Mesenchymal stem cell (in vitro differentiated cells and primary cell): ENCODE measurements around the gene MYH16.
A peak's percentile ranks its signal among the peaks of the same experiment; 100 is the strongest.
"Not testable (repeated sequence)": the region's sequence is repeated elsewhere in the genome, so short reads cannot be mapped to it uniquely, and the experiment has no call there.

Source experiments
- DNase-seq: peaks from one replicate; pipeline ENCODE4 v3.0.0-alpha.2; 2013
- H2AFZ ChIP-seq: one replicate; pipeline ENCODE4 v1.6.1; 2013; ENCODE audit warnings: low read depth, mild to moderate bottlenecking, control low read depth, inconsistent platforms, low read length, moderate library complexity
- H2AK5ac ChIP-seq: 2 replicates; pipeline ENCODE4 v1.6.1; 2013; ENCODE audit warnings: low read length, moderate library complexity, mild to moderate bottlenecking, inconsistent platforms; ENCODE audit not compliant: severe bottlenecking
- H2BK120ac ChIP-seq: one replicate; pipeline ENCODE4 v1.6.1; 2013; ENCODE audit warnings: low read depth, mild to moderate bottlenecking, inconsistent platforms, low read length, moderate library complexity
- H2BK12ac ChIP-seq, 2 experiments: one replicate each; pipeline ENCODE4 v1.6.1; 2013; ENCODE audit warnings: inconsistent platforms in 2 of 2, low read length in 2 of 2, mild to moderate bottlenecking in 2 of 2, moderate library complexity in 2 of 2, control low read depth in 1 of 2
- H2BK15ac ChIP-seq: one replicate; pipeline ENCODE4 v1.6.1; 2013; ENCODE audit warnings: mild to moderate bottlenecking, low read depth, inconsistent platforms; ENCODE audit not compliant: poor library complexity, severe bottlenecking
- H2BK5ac ChIP-seq: 2 replicates; pipeline ENCODE4 v1.6.1; 2013; ENCODE audit warnings: low read depth, mild to moderate bottlenecking, low read length, control low read depth, inconsistent platforms; ENCODE audit not compliant: poor library complexity, severe bottlenecking
- H3K14ac ChIP-seq, 2 experiments: one replicate each; pipeline ENCODE4 v1.6.1; 2013; ENCODE audit warnings: inconsistent platforms in 2 of 2, low read length in 2 of 2, control low read depth in 1 of 2, mild to moderate bottlenecking in 1 of 2, moderate library complexity in 1 of 2
- H3K18ac ChIP-seq, 2 experiments: one replicate each; pipeline ENCODE4 v1.6.1; 2013; ENCODE audit warnings: inconsistent platforms in 2 of 2, low read length in 2 of 2, control low read depth in 1 of 2, low read depth in 1 of 2, mild to moderate bottlenecking in 1 of 2
- H3K23ac ChIP-seq, 2 experiments: one replicate each; pipeline ENCODE4 v1.6.1; 2013; ENCODE audit warnings: inconsistent platforms in 2 of 2, low read length in 2 of 2, mild to moderate bottlenecking in 2 of 2, moderate library complexity in 2 of 2, control low read depth in 1 of 2
- H3K27ac ChIP-seq: 2 replicates; pipeline ENCODE4 v1.5.1; 2013; ENCODE audit warnings: mild to moderate bottlenecking, moderate library complexity, low read length, control low read depth, inconsistent platforms; ENCODE audit not compliant: poor library complexity, severe bottlenecking
- H3K27me3 ChIP-seq, 2 experiments: 2 replicates each; pipeline versions ENCODE4 v1.6.1 to v1.7.0; 2013; ENCODE audit warnings: low read length in 2 of 2, mild to moderate bottlenecking in 2 of 2, moderate library complexity in 2 of 2, control low read depth in 1 of 2, inconsistent platforms in 1 of 2; ENCODE audit not compliant: control insufficient read depth in 1 of 2, insufficient read depth in 1 of 2
- H3K36me3 ChIP-seq, 2 experiments: 2 replicates each; pipeline versions ENCODE4 v1.6.1 to v1.7.0; 2013; ENCODE audit warnings: low read length in 2 of 2, control low read depth in 1 of 2, inconsistent platforms in 1 of 2, low read depth in 1 of 2, mild to moderate bottlenecking in 1 of 2; ENCODE audit not compliant: insufficient read depth in 2 of 2, control insufficient read depth in 1 of 2
- H3K4ac ChIP-seq, 2 experiments: one replicate each; pipeline ENCODE4 v1.6.1; 2013; ENCODE audit warnings: inconsistent platforms in 2 of 2, low read length in 2 of 2, mild to moderate bottlenecking in 2 of 2, moderate library complexity in 2 of 2, control low read depth in 1 of 2, low read depth in 1 of 2
- H3K4me1 ChIP-seq: 2 replicates; pipeline ENCODE4 v1.6.1; 2013; ENCODE audit warnings: low read depth, low read length, control low read depth; ENCODE audit not compliant: control insufficient read depth, insufficient read depth
- H3K4me2 ChIP-seq: 2 replicates; pipeline ENCODE4 v1.6.1; 2013; ENCODE audit warnings: low read length, mild to moderate bottlenecking, inconsistent platforms; ENCODE audit not compliant: poor library complexity, severe bottlenecking
- H3K4me3 ChIP-seq, 2 experiments: 2 replicates each; pipeline versions ENCODE4 v1.5.1 to v1.7.0; 2013; ENCODE audit warnings: low read length in 2 of 2, mild to moderate bottlenecking in 2 of 2, control low read depth in 1 of 2, low read depth in 1 of 2; ENCODE audit not compliant: insufficient read depth in 1 of 2
- H3K79me1 ChIP-seq: replicated peaks from 2 replicates; pipeline ENCODE4 v1.6.1; 2013; ENCODE audit warnings: mild to moderate bottlenecking, control low read depth, low read length, inconsistent platforms; ENCODE audit not compliant: poor library complexity, severe bottlenecking
- H3K9ac ChIP-seq: 2 replicates; pipeline ENCODE4 v1.7.0; 2013; ENCODE audit warnings: mild to moderate bottlenecking, low read length, moderate library complexity
- H3K9me3 ChIP-seq: 2 replicates; pipeline ENCODE4 v1.7.0; 2013; ENCODE audit warnings: mild to moderate bottlenecking, low read length; ENCODE audit not compliant: control insufficient read depth
- H4K8ac ChIP-seq: one replicate; pipeline ENCODE4 v1.6.1; 2013; ENCODE audit warnings: inconsistent platforms, mild to moderate bottlenecking, low read length, moderate library complexity
- H4K91ac ChIP-seq: one replicate; pipeline ENCODE4 v1.6.1; 2013; ENCODE audit warnings: mild to moderate bottlenecking, low read length, inconsistent platforms
- WGBS: methylation state at CpG from one replicate; pipeline ENCODE4 v1.1.7; 2013; ENCODE audit warnings: mixed read lengths; 5-methylcytosine and 5-hydroxymethylcytosine counted together

MYH16 gene

DNA sequence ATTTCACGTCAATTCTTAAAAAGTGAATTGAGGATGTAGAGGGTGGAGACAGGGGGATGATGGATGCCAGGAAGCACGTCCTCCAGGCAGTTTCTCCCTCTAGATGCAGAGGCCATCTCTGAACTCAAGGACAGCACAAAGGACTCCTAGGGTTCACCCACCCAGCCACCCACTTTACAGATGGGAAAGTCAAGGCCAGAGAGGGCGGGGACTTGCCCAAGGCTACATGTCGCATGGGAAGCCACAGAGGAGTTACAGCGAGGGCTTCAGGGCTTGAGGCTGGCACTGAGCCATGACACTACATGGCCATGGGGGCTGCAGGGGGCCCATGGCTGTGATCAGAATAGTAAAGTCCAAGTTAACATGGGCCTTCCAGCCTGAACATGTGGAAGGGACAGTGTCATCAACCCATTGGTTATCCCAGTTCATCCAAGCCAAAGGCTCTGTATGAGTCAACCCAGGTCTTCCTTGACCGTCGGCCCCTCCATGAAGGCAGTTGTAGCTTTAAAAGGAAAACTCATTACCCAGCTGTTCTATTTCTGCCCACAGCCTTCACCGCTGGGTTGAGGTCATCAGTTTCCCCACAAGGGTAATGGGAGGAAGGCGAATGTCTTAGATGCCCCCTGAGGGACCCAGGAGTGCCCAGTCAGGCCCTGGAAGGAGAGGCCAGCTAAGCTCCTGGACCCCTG lies 40.4 kb upstream of the MYH16 start:
- Histone ChIP-seq H2AK5ac (no peak overlapping the region), H3K4me3 (no peak overlapping the region), H2BK12ac (no peak overlapping the region), H3K18ac (no peak overlapping the region), H3K9me3 (peaks cover 1% of the 10 kb centered on the region), H3K4me1 (peaks cover 1% of the 10 kb centered on the region), H4K91ac (no peak overlapping the region), H3K79me1 (no peaks in the 10 kb centered on the region), H3K36me3 (no peaks in the 10 kb centered on the region), H2AFZ (no peak overlapping the region), H3K14ac (no peak overlapping the region), H3K4me2 (no peak overlapping the region), H2BK120ac (no peak overlapping the region), H3K9ac (no peak overlapping the region), H4K8ac (no peak overlapping the region), H2BK5ac (no peak overlapping the region), H3K23ac (no peak overlapping the region), H3K27ac (no peak overlapping the region), H3K27me3 (no peaks in the 10 kb centered on the region), H2BK15ac (no peak overlapping the region), H3K4ac (no peak overlapping the region)
- WGBS, result 84% methylated on average over 9 of the region's 9 CpGs
- DNase-seq, result no peak

DNA sequence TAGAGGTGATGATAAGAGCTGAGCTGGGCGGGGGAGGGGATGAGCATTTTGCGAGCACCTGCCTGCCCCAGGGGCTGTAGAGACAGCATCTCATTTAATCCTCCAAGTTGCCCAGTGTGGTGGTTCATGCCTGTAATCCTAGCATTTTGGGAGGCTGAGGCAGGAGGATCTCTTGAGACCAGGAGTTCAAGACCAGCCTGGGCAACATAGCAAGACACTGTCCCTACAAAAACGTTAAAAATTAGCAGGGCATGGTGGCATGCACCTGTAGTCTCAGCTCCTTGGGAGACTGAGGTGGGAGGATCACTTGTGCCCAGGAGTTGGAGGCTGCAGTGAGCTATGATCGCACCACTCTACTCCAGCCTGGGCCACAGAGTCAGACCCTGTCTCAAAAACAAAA lies 39.7 kb upstream of the MYH16 start:
- H3K4me1 ChIP-seq, H3K23ac ChIP-seq: not testable (repeated sequence)

DNA sequence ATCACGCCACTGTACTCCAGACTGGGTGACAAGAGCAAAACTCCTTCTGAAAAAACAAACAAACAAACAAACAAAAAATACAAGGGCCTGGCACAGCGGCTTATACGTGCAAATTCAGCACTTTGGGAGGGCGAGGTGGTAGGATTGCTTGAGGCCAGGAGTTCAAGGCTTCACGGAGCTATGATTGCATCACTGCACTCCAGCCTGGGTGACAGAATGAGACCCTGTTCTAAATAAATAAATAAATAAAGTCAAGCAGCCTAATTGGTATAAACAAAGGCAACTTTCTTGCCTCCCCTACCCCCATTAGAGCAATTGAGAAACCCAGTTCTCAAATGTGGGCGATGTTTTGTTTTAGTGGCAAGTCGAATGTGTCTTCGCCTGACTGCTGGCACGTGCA lies 38.5 kb upstream of the MYH16 start:
- H3K9me3 ChIP-seq, result peaks cover 4% of the 10 kb centered on the region
- no peak for DNase-seq
- H3K14ac ChIP-seq, result no peak overlapping the region
- H3K18ac ChIP-seq, result no peak overlapping the region
- H3K4ac ChIP-seq, result no peak overlapping the region
- 91% methylated on average over 7 of the region's 9 CpGs for WGBS
- no peak overlapping the region for H2BK15ac ChIP-seq
- H2BK5ac ChIP-seq, result no peak overlapping the region
- H3K27me3 ChIP-seq, result peaks cover 5 to 11% of the 10 kb centered on the region in 2 experiments
- H2AK5ac ChIP-seq, result no peak overlapping the region
- H3K27ac ChIP-seq, result no peak overlapping the region
- no peak overlapping the region for H2AFZ ChIP-seq
- no peaks in the 10 kb centered on the region for H3K36me3 ChIP-seq
- H3K23ac ChIP-seq, result no peak overlapping the region
- H2BK120ac ChIP-seq, result no peak overlapping the region
- H2BK12ac ChIP-seq, result no peak overlapping the region
- H3K9ac ChIP-seq, result no peak overlapping the region
- H4K91ac ChIP-seq, result no peak overlapping the region
- H4K8ac ChIP-seq, result no peak overlapping the region
- peaks cover 1% of the 10 kb centered on the region for H3K4me1 ChIP-seq
- H3K79me1 ChIP-seq, result no peaks in the 10 kb centered on the region
- H3K4me3 ChIP-seq, result no peak overlapping the region
- no peak overlapping the region for H3K4me2 ChIP-seq

More for the DNA sequence above, 39.7 kb upstream of the MYH16 start:
- DNase-seq, H3K27me3 ChIP-seq, H3K4me3 ChIP-seq, H4K8ac ChIP-seq, H3K18ac ChIP-seq, H3K4ac ChIP-seq, H3K27ac ChIP-seq, H3K4me2 ChIP-seq, H3K14ac ChIP-seq, H2BK120ac ChIP-seq, H2AK5ac ChIP-seq, H2AFZ ChIP-seq, H4K91ac ChIP-seq, H3K9ac ChIP-seq, H2BK5ac ChIP-seq, H3K9me3 ChIP-seq, H2BK15ac ChIP-seq, H2BK12ac ChIP-seq, H3K36me3 ChIP-seq, H3K79me1 ChIP-seq: not testable (repeated sequence)
- WGBS, result 100% methylated on average over 3 of the region's 4 CpGs

DNA sequence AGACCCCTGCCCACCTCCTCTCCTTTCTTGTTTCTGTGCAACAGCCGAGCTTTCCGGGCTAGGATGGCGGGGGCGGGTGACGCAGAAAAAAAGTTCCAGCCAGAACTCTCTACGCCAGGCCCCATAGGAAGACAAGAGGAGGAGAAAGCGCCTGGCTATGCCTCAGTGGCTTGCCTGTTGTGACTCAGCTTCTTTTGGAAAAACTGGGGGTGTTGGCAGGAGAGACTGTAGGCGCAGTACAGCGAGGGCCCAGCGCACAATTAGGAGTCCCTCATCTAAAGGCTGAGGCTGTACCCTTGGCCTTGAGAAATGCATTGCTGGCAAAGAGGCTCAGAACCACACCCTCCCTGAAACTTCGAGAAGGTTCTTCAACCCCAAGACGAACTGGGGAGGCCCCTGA lies 36.7 kb upstream of the MYH16 start:
- Histone ChIP-seq H2BK120ac (no peak overlapping the region), H3K9me3 (peaks cover 4% of the 10 kb centered on the region), H3K9ac (peak overlapping the region; percentile 44), H3K79me1 (no peaks in the 10 kb centered on the region), H3K27me3 (peaks cover 9 to 16% of the 10 kb centered on the region in 2 experiments), H2AK5ac (no peak overlapping the region), H4K91ac (no peak overlapping the region), H2BK12ac (no peak overlapping the region), H3K27ac (no peak overlapping the region), H3K18ac (no peak overlapping the region), H2BK15ac (no peak overlapping the region), H3K36me3 (no peaks in the 10 kb centered on the region), H3K14ac (no peak overlapping the region), H3K4ac (no peak overlapping the region), H3K4me2 (no peak overlapping the region), H3K4me3 (no peak overlapping the region), H3K23ac (no peak overlapping the region), H2BK5ac (no peak overlapping the region), H4K8ac (no peak overlapping the region), H3K4me1 (peaks cover 1% of the 10 kb centered on the region), H2AFZ (no peak overlapping the region)
- DNase-seq, result no peak
- 94% methylated on average over 12 of the region's 12 CpGs for WGBS
